Activated T-cell treated with anti-CD3 and anti-CD28 coated beads for 1 hour (primary cell): Measurements from ENCODE around the gene PCK1.

Experiments
- DNase-seq: peaks from one replicate; pipeline ENCODE4 v3.0.0-alpha.2; 2020; ENCODE audit warnings: low read depth

Gene PCK1

DNA sequence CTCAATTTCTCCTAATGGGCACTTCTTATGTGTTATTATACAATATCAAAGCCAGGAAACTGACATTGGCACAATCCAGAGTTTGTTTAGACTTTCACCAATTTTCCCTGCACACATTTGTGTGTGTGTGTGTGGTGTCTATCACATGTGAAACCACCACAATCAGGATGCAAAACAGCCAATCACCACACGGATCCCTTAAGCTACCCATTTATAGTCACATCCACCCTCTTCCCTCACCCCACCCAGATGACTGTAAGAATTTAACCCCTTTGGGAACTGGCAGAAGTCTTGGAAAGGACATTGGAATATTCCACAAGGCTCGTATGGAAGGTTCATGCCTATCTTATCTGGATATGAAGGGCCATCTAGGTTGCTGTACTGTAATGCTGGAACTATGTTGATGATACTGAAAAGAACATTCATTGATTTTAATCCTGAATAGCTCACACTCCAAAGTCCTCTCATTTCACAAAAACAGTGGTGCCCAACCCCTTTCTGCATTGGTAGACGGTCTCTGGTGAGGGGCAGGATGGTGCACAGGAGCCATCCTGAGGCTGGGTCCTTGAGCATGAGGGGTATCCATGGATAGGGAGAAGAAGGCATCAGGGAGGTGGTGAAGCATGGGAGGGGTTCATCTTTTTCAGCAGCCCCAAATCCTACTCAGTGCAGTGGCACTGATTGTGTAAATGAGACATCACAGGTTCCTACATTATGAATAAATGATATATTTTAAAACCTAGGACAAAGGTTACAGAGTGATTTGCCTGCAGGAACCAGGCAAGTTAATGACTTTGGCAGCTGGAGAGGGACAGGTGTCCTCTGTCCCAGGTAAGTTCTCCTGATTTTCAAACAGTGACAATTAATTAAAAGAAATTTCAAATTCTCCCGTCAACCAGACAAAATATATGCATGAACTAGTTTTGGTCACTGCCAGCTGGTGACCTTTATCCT, 23.9 kb upstream of the PCK1 start:
- DNase-seq, result no peak

DNA sequence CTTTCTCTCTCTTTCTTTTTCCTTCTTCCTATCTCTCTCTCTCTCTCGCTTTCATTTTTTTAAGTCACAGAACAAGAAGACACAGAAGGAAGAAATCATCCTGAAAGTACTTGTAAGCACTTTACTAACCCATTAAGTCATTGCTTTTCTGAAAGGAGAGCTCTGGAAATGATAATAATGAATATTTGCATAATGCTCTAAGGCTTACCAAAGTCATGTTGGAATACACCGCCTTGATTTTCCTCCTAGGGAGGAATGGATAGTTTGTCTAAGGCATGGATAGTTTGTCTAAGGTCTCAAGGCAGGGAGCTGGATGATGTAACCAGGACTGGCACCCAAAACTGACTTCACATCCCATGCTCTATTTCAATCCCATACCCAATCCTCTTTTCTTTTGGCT, 23.1 kb upstream of the PCK1 start:
- no peak for DNase-seq

DNA sequence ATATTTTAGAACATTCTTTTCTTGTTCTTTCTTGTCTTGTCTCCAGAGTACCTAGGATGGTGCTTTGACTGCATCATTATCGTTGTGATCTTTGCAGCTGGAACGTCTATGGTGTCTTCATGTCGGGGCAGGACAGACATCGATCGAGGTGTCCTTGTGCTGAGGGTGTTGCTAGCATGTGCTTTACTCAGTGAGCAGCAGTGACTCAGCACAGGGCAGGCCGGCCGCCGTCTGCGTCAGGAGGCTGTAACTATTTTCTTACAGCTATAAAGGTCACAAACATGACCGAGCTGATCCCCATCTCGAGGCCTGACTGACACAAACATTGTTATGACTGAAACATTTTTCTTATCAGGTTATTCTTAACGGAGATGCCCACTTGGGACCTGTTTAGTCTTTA, 21.0 kb upstream of the PCK1 start:
- no peak for DNase-seq

DNA sequence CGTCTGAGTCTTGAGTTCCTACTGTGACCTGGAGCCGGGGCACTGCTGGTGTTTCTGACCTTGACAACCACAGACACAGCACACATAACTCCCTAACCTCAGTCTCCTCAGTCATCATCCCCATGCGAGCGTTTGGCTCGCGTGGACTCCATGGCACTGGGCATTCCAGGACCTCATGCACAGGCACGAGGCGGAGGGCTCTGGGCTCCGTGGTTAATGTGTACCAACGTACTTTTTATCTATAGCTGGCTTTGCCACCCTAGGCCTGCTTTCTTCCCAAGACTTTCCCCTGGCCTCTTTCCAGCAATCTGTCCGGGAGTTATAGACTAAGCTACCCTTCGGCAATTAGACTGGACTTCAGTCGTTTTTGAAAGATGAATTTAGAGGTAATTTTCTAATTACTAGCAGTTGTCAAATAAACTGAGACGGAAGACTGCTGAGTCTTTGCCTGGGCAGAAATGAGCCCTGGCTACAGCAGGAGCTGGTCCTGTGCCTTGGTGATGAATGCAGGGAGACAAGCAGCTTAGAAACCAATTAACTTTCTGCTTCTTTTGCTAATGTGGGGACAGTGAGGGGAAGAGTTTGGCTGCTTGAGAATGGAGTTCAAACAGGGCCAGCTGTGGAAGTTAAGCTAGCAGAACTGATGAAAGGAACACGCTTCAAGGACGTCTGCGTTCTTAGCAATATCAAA, 19.9 kb upstream of the PCK1 start:
- DNase-seq, result no peak

DNA sequence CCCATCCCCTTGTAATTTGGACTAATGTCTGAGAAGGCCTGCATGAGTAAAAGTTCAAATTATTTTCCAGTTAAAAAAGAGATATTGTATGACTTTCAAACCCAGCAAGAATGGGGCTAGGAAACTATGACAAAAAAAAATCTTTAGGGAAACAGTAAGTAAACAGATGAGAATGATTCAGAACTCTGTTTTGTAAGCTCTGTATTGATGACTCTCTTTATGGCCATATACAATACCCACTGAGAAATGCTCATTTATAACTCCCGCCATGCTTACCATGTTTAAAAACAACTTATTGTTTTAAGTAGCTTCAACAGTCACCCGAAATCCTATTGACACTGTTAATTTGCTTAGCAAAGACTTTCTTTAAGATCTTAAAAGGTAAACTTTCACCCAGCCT, 17.2 kb upstream of the PCK1 start:
- DNase-seq, result no peak

DNA sequence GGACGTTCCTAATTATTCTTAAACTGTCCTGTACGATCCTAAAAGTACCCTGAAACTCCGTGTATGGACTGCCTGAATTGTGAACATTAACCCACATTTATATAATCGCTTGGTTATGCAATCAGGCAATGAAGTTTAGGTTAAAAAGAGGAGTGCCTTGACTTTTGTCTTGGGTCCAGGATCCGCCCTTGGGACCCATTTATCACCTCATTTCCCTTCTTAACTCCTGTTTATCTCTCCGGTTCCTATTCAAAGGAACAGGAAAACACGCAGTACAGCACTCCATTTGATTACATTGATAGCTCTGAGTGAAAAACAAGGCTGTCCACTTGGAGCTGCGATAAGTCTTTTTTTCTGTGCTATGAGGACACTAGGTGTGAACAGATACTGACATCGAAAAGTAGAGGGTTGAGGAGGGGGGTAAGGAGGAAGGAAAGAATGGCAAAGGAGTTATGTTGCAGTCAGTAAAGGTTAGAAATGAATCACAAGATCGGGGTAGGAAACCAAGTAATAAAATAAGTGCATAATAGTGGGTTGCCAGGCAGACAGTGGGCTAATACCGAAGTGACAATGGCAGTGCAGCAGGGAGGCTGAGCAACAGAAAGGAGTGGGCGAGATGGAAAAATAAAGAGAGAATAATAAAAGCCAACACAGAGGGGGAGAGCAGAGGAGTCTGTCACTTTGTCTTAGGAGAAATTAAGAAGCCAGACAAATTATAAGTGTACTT, 15.9 kb upstream of the PCK1 start:
- DNase-seq, result no peak

DNA sequence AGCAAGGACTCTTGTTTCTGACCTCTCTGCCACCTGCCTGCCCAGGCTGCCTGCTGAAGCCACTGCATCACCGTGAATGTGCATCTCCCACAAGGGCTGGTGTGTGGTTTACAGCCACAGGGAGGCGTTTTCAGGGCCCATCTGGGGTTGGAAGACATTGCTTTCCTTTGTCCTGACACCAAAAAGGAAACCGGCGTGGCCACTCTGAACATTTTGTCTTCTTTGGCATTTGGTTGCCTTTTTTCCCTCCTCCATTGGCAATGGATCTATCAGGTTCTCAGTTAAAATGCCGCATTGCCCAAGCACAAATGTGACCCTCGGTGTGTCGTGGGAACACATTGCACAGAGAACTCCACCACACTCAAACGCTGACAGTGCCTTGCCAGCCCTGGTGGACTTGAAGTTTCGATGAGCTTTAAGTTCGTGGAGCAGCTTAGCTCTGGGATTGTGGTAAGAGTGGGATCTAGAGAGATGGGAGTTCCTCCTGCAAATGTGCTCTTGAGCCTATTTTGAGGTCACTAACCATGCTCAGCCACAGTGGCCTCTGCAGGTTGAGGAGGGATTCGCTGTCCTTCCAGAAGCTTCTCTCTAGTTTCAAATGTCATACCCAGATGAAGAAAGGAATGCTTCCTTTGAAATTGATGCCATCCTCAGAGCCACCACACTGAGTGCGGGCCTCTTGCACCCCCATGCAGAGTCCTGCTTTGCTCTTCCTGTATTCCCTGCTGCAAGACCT, 14.8 kb upstream of the PCK1 start:
- no peak for DNase-seq

DNA sequence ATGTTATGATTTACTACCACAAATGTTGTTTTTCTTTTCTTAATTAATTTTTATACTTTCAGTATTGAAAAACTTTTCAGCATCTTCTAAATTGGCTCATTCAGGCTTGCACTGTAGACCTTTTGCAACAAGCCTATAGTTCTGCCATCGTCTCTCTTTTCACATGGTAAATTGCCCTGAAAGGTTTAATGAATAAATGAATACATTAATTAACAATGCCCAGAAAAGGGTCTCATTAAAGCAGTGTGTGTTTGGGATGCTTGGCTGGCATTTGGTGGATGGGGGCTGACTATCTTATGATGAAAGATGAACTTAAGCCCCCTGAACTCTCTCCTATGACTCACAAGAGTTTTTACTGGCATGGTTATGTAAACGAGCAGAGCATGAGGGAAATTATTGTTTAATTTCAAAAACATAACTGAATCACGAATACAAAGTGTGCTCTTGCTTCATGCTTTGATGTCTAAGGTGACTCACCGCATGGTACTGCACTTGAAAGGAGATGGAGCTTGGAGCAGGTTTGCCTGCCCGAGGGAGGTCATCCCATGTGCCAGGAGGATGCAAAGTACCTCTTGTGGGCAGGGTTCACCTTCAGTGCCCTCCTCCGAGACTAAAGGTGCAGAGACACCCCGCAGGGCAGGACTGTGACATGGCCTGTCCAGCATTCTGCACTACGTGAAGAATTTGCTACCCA, 13.8 kb upstream of the PCK1 start:
- DNase-seq, result no peak

DNA sequence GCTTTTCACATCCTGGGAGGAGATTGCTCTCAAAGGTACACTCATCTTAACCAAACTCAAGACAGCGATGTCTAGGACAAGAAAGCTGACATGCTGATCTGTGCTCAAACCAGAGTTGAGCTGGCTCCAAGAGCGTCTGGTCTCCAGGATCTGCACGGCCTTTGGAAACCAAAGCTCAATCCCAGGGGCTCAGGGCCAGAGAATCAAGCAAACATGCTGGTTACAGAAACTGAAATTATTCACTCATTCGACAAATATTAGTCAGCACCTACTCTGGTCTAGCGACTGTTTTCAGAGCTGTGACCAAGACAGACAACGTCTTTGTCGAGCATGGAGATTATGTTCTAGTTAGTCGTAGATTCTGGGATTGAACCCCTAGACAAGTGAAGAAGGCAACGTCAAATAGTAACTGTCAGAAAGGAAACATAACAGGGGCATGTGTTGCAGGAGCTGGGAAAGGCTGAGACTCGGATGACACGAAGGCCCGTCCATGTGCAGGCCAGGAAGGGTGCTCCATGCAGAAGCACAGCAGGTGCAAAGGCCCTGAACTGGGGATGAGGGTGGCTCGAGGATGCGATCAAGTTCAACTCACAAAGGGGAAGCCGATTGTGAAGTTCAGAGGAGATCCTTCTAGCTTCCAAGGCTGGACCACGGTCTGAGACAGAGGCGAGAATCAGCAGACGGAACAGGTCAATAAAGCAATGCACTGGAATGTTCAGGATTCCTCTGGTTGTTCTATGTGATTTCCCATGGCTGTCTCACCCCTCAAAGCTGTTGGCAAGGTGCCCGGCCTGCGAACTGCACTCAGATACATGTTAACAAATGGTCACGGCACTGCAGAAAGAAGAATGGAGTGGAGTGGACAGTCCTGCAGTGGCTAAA, 12.5 kb upstream of the PCK1 start:
- DNase-seq, result no peak

DNA sequence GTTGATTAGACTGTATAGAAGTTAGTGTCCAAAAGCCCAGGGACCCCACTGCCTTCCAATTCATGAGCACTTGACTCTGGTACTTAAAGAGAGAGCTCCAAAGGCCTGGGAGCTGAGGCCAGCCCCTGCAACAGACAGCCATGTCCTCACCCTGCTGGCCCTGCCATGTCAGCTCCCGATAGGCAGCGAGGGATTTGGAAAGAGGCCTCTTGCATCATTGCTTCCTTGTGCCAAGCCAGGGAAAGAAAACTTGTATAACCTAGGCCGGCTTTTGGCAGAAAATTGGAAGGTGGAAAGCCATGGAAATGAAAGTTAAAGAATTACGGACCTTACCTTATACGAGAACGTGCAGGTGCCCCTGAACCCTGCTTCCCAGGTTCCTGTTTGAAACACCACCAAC, 8.4 kb upstream of the PCK1 start:
- no peak for DNase-seq

DNA sequence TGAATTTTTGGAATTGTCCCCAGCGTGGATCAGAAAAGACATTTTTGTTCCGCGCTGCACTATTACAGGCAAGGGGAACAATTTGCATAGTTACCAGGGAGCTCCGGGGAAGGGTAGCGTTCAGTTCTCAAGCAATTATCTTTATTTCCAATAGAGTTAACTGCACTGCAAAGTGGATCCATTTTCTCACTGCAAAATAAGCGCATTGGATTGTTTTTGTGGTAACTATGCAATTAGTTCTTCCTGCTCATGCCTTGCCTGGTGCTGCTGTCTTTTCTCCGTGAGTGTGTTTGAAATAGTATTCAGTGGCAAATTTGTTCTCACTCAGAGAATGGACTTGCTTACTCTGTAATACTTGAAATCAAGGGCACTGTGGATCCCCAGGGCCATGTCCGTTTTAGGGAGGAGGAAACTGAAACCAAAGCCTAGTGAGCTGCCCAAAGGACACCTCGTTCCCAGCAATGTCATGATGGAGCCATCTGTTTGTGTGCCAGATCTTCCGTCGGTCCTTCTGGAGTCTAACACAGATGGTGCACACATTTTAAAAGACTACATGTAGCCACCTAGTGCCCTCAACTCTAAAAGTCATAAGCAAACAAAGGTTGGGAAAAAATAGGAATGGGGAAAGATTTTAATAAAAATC, 7.4 kb upstream of the PCK1 start:
- DNase-seq, result no peak

DNA sequence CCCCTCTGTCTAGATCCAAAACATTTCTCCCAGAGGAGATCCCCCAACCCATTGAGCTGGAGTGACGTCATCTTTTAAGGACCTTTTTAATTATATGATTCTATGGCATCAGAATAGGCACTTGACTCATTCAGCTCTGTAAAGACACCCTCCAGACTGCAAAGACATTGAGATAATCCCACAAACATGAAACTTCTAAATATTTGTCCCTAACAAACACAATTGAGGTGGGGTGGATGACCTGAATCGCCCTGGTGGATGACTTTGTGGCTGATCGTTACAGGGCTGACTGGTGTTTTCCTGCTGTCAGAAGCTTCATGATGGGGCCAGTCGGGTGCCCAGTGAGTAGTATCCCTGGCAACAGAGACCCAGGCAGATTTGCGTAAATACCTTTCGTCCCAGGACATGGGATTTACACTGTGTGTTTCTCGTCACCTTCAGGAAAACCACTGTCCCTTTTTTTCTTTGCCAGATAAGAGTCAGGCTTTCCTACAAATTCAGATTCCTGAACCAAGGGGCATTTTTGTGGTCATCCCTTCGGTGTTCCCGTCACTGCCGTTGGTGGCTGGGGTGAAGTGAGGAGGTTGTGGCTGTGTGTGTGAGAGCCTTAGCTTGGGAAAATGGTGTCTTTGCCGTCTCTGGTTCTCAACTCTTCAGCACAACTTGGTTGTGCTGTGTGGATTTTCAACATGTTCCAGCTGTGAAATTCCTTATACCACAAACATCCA, 5.3 kb upstream of the PCK1 start:
- no peak for DNase-seq

DNA sequence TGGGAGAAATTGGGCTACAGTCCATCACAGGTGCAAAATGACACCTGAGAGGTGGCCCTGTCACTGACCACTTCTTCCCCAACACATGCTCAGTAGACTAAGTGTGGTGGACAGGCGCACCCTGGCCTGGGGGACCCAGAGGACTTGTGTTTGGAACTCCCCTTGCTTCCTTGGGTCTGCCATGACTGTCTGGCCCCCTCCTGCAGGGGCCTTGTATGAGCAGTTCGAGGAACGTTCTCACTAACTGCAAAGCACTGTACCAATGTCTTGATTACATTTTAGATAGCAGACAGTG, 4.0 kb upstream of the PCK1 start:
- DNase-seq, result no peak

DNA sequence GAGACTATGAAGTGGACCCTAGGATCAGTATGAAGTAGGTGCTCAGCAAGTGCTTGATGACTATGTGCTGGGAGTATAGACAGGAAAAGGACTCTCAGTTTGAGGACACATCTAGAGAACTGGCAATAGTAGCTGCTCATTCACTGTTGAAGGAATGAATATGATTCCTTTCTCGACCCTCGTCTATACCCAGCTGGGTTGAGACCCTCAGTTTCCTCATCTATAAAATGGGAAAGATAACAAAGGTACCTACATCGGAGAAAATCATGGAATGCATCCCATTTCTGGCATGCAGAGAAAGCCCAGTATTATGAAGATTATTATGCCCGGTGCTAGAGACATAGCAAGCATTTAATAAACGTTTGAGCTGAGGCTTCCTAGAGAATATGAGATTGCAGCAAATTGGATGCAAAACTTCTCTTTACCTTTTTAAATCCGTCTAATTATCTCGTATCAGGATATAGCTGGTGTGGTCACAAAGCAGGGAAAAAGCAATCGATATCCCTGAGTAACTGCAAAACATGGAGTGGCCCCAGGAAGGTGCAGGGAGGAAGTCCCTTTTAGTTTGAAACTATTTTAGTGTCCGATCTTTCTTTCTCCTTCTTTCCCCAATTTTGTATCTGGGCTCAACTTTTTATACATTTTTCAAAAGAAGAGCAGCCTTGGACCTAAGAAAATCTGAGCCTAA, 2.8 kb upstream of the PCK1 start:
- no peak for DNase-seq

DNA sequence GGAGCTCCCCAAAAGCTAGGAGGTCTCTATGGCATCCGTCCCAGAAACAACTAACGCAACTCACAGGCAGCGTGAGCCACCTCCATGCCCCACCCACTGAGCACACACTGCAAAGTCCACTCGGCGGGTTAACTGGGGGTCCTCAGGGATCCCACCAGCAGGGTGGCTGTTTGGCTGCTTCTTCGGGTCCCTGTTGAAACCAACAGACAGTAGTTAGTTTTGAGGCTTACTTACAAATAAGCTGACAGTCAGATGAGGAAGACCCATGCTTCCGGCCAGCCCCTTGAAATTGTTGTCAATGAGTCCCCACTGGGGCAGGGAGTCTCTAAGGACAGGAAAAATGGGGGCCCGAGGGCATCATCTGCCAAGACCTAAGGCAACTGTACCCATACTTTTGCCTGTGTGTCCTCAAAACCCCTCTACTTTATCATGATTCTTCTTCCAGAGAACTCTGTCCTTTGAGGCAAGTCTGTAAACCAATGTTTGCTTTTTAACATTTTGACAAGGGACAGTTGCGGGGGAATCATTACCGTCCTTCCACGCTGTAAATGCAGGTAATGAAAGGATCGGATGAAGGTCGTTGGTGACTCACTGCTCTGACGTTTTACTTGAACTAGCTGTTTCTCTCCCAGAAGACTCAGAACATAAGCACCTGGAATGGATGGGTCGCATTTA, 2.2 kb upstream of the PCK1 start:
- no peak for DNase-seq

DNA sequence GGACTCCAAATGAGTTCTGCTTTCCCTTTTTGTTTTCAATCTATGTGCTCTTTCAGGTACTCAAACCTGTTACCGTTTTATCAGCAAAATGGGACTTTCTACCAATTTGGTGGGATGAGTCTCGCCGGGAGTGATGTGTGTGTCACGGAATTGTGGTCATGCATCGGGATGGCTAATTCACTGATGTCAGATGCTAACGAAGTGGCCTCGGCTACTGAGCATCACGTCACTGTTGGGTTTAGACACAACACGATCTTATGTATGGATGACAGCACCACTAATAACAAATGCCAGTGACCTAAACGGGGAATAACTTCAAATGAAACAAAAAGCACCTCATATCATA, 1.6 kb upstream of the PCK1 start:
- DNase-seq, result no peak

DNA sequence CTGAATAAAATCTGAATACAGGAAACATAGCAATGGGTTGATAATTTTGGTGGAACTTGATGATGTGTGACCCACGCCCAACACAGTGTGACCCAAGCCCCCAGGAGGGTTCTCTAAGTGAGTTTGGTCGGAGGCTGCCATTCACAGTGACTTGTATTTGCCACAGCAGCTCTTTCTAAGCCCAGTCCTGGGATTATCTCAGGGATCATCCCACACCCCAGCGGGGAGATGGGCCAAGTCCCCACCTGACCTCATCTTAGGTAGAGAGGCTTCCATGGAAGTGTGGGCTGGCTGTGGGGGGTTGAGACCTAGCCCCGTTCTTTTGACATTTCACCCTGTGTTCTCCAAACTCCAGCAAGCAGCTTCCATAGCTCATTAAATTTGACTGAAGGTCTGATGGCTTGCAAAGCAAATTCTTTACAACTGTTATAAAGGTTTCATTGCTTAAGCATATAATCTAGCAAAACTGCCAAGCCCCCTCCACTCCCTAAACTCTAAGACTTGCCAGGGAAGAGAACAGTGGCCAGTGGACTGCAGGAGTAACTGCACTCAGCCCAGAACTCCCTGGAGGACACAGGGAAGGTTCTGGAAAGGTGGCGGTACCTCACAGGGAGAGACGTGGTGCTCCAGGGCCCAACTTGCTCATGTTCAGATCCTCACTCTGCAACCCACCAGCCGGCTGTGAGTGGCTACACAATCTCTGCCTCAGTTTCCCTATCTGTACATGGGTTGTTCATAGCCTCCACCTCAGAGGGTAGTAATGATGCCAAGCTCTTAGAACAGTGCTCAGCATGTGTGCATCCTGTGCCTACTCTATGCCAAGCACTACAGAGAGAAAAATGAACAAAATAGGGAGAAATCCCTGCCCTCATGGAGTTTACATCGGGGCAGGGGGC, 1.0 kb upstream of the PCK1 start:
- DNase-seq, result no peak
